ENCODE data around the gene NECTIN1. TPM values are rescaled to one million over a fixed set of nuclear protein-coding genes. Genes with fewer than 3 reads are reported as not detected.

Gene NECTIN1
- total RNA-seq, 4 donors from 2014 or later = 112 to 176 (median 164) TPM

- TF ChIP-seq POLR2A (IDR thresholded peaks at IDR 0.05) (no peak), CTCF (IDR thresholded peaks at IDR 0.05) (no peak), EP300 (IDR thresholded peaks at IDR 0.05) (no peak), POLR2AphosphoS5 (IDR thresholded peaks at IDR 0.05) (no peak)
- Histone ChIP-seq H3K4me1 (peaks cover 76% of the 10 kb centered on the region), H3K9me3 (no peaks in the 10 kb centered on the region), H3K27me3 (no peaks in the 10 kb centered on the region), H3K4me3 (no peak overlapping the region), H3K27ac (peak overlapping the region; percentile 44), H3K36me3 (no peaks in the 10 kb centered on the region)
- no peak for DNase-seq (ENCODE audit: low spot score in 2 of 2)
- 59% methylated on average over 9 of the region's 9 CpGs for WGBS
Measured at GRCh38 chr11:119713359-119714040, 15.5 kb downstream of the NECTIN1 start.

- TF ChIP-seq CTCF (IDR thresholded peaks at IDR 0.05) (no peak), POLR2AphosphoS5 (IDR thresholded peaks at IDR 0.05) (no peak), EP300 (IDR thresholded peaks at IDR 0.05) (no peak), POLR2A (IDR thresholded peaks at IDR 0.05) (no peak)
- no peaks in the 10 kb centered on the region for H3K36me3 ChIP-seq
- DNase-seq (ENCODE audit: low spot score in 2 of 2) = no peak
- H3K4me1 ChIP-seq = peaks cover 70% of the 10 kb centered on the region
- WGBS = 87% methylated on average over 10 of the region's 10 CpGs
- no peaks in the 10 kb centered on the region for H3K27me3 ChIP-seq
- no peaks in the 10 kb centered on the region for H3K9me3 ChIP-seq
- H3K27ac ChIP-seq = no peak overlapping the region
- no peak overlapping the region for H3K4me3 ChIP-seq
Measured at GRCh38 chr11:119712459-119713358, 16.3 kb downstream of the NECTIN1 start.

GRCh38 chr11:119712006-119712405 is 17.0 kb downstream of the NECTIN1 start:
- no peak for TF ChIP-seq POLR2A (IDR thresholded peaks at IDR 0.05)
- TF ChIP-seq POLR2AphosphoS5 (IDR thresholded peaks at IDR 0.05) = no peak
- no peak for TF ChIP-seq EP300 (IDR thresholded peaks at IDR 0.05)
- TF ChIP-seq CTCF (IDR thresholded peaks at IDR 0.05) = no peak
- Histone ChIP-seq H3K36me3 (no peaks in the 10 kb centered on the region), H3K27ac (no peak overlapping the region), H3K4me1 (peaks cover 67% of the 10 kb centered on the region), H3K27me3 (no peaks in the 10 kb centered on the region), H3K4me3 (no peak overlapping the region), H3K9me3 (no peaks in the 10 kb centered on the region)
- no peak for DNase-seq (ENCODE audit: low spot score in 2 of 2)
- 76% methylated on average over 9 of the region's 9 CpGs for WGBS

- Histone ChIP-seq H3K4me3 (no peak overlapping the region), H3K4me1 (peaks cover 70% of the 10 kb centered on the region), H3K27me3 (no peaks in the 10 kb centered on the region), H3K36me3 (no peaks in the 10 kb centered on the region), H3K9me3 (no peaks in the 10 kb centered on the region), H3K27ac (no peak overlapping the region)
- DNase-seq (ENCODE audit: low spot score in 2 of 2) = no peak
- WGBS = 50% methylated on average over 4 of the region's 4 CpGs
- no peak for TF ChIP-seq POLR2A (IDR thresholded peaks at IDR 0.05)
- TF ChIP-seq CTCF (IDR thresholded peaks at IDR 0.05) = no peak
- TF ChIP-seq EP300 (IDR thresholded peaks at IDR 0.05) = no peak
- TF ChIP-seq POLR2AphosphoS5 (IDR thresholded peaks at IDR 0.05) = no peak
Measured at GRCh38 chr11:119711476-119711875, 17.5 kb downstream of the NECTIN1 start.

GRCh38 chr11:119710417-119710816 is 18.6 kb downstream of the NECTIN1 start:
- Histone ChIP-seq H3K9me3 (no peaks in the 10 kb centered on the region), H3K36me3 (peaks cover 4% of the 10 kb centered on the region), H3K27me3 (no peaks in the 10 kb centered on the region), H3K4me3 (no peak overlapping the region), H3K4me1 (peaks cover 67% of the 10 kb centered on the region), H3K27ac (no peak overlapping the region)
- DNase-seq (ENCODE audit: low spot score in 2 of 2) = no peak
- 83% methylated on average over 2 of the region's 2 CpGs for WGBS
- no peak for TF ChIP-seq POLR2A (IDR thresholded peaks at IDR 0.05)
- no peak for TF ChIP-seq EP300 (IDR thresholded peaks at IDR 0.05)
- TF ChIP-seq CTCF (IDR thresholded peaks at IDR 0.05) = no peak
